Endometrial microvascular endothelial cells (primary cell): ENCODE measurements around the gene LAMC3. TPM values are rescaled to one million over a fixed set of nuclear protein-coding genes. Genes with fewer than 3 reads are reported as not detected.
"Not testable (repeated sequence)": the region's sequence is repeated elsewhere in the genome, so short reads cannot be mapped to it uniquely, and the experiment has no call there.

ENCODE experiments used
- in situ Hi-C: cut with HindIII; loops from 2 replicates; pipeline ENCODE4 v1.10.0; 2017; ENCODE audit warnings: low sequenced_read_pairs, low pct_unique_long_range_greater_than_20kb; ENCODE audit errors: inconsistent ontology term
- total RNA-seq: library from RNA; depleted of rRNA; stranded (reverse); fragments of >200 nt; gene quantifications from one replicate; pipeline ENCODE4 v1.2.3, GENCODE V29; 2015; ENCODE audit errors: inconsistent ontology term

The LAMC3 gene
- total RNA-seq, 1 donor from 2014 or later, result not detected

DNA sequence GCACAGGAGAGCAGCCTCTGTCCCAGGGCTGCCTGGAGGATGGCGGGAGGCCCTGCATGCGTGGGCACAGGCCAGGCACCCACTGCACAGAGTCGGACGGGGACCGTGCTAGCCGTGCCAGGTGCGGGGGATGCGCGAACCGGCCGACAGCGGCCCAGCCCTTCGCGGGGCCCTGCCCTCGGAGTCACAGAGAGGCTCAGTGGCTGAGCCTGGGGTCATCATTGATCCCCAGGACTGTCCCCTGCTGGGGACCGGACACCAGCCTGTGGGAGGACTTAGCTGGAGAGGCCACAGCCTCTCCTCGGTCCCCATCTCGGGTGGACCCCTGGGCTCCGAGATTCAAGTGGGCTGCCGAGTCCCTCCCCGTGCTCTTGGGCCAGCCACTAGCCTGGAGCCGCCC lies 19.1 kb upstream of the LAMC3 start:
- in situ Hi-C loops, result no loop called here

DNA sequence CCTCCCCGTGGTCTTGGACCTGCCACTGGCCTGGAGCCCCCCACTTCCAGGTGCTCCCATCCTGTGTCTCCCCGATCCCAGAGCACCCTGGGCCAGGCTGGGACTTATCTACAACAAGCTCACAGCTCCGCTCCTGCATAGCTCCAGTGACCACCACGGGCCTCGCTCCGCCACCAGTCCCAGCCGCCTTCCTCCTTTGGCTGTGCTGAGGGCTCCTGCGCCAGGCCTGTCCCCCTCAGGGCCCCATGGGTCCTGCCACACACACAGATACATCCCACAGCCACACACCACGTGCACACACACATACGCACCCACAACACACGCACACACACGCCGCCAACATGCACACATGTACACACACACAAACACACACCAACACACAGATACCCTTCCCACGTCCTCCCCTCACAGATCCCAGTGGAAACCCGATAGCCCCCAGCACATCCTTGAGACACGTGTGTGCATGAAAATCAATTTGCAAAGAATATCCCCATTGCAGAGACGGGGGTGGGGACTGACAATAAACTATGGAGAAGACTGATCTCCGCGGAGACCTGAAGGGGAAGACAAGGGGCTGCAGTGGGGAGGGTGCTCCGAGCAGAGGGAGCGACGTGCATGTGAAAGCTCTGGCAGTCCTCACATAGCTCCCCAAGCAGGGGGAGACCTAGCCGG lies 18.5 kb upstream of the LAMC3 start:
- in situ Hi-C loops, result no loop called here

DNA sequence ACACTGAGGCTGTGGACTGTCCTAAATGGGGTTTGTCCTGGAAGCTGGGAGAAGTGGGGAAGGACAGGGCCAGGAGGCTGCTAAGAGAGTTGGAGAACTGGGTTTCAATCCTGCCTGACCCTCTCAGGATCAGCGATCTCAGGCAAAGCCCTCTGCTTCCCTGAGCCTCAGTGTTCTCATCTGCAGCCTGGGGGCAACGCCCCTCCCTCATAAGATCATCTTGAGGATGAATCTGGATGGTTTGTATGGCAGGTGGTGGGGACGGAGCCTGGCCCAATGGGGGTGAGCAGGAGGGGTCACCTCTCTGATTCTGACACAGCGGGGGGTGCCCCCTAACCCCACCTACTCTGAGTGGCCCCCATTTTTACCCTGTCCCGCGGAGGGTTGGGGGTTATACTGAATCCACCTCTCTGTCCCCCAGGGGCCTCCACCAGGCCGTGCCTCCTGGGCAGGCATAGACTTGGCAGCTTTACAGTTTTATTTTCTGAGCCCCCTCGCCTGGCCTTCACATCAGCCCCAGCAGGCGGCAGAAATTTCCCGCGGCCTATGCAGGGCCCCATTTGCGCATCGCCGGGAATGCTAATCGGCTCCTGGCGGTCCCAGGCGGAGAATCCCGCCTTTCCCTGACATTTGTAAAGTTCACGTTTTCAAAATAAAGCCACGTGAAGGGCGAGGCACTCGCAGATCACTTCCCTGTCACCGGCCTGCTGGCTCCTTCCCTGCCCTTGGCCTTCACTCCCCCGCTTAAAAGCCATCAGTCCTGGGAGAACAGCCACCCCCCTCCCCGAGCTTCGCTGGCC lies 17.8 kb upstream of the LAMC3 start:
- in situ Hi-C loops, result no loop called here

DNA sequence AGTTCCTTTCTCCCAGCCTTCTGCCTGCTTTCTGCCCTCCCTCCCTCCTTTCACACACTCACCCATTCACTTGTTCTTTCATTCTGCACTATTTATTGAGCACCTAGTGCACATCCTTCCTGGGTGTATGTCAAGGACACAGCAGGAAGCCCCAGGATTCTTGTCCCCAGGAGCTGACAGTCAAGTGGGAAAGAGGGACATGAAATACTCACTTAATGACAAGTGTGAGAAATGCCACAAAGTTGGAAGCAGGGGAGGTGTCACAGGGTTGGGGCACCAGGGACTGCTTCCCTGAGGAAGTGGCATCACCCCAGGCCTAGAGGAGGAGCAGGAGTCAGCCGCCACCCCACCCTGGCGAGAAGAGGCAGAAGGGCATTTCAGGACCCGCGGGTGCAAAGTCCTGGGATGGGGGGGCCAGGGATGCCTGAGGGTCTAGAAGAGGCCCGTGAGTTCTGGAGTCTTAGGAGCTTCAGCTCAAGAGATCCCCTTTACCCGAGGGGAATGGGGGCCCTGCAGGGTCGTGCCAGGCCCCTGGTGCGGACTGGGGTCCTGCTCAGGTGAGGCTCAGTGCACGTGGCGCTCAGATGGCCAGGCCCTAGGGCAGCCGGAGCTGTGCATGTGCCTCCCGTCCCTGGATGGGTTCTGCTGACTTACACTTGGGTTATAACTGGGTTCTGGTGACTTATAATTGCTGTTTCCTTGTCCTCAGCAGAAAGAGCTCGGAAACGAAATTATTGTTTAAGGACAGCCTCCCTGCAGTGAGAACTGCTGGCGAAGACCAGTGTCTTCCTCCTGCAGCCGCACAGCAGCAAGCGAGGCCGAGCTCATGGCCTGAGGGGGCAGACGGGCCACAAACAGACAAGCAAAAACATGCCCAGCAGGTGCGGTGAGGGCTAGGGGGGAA lies 16.9 kb upstream of the LAMC3 start:
- in situ Hi-C loops, result no loop called here

DNA sequence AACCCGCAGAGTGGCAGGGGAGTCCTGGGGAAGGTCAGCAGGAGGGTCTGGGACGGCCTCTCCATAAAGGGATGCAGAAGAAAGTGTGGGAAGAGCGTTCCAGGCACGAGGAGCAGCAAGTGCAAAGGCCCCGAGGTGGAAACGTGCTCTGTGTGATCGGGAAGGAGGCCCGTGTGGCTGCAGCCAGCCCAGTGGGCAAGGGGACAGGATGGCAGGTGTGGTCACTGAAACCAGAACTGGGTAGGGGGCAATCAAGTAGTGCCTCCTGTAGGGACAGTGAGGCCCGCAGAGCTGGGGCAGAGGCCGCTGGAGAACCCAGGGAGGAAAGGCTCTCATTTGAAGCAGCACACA lies 16.3 kb upstream of the LAMC3 start:
- in situ Hi-C loops, result no loop called here

DNA sequence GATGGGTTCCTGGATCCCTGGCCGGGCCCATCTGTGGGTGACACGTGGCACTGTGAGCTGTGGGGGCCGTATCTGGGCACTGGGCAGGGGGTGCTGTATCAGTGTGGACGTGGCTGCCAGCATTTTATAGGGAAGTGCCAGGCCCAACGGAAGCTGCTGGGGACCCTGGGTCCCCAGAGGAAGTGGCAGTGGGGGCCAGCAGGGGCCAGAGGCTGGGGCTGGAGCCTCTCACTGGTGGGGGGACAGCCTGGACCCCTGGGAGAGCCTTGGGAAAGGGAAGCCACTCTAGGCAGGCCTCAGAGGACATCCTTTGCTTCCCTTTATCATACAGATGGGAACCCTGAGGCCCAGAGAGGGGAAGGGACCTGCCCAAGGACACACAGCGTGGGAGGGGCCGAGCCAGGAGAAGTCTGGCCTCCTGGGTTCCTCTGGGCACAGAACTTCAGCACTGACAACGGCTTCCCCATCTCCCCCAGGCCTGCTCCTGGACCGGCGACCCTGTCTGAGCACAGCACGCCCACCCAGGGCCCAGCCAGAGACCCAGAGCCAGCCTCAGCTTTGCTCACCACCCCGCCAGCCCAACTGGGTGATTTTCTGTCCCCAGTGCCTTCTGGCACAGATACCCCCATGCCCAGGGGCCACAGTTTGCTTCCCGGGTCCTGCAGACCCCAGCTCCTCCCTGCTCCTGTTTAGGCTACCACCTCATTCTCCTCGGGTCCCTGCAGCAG lies 15.5 kb upstream of the LAMC3 start:
- in situ Hi-C loops, result no loop called here

DNA sequence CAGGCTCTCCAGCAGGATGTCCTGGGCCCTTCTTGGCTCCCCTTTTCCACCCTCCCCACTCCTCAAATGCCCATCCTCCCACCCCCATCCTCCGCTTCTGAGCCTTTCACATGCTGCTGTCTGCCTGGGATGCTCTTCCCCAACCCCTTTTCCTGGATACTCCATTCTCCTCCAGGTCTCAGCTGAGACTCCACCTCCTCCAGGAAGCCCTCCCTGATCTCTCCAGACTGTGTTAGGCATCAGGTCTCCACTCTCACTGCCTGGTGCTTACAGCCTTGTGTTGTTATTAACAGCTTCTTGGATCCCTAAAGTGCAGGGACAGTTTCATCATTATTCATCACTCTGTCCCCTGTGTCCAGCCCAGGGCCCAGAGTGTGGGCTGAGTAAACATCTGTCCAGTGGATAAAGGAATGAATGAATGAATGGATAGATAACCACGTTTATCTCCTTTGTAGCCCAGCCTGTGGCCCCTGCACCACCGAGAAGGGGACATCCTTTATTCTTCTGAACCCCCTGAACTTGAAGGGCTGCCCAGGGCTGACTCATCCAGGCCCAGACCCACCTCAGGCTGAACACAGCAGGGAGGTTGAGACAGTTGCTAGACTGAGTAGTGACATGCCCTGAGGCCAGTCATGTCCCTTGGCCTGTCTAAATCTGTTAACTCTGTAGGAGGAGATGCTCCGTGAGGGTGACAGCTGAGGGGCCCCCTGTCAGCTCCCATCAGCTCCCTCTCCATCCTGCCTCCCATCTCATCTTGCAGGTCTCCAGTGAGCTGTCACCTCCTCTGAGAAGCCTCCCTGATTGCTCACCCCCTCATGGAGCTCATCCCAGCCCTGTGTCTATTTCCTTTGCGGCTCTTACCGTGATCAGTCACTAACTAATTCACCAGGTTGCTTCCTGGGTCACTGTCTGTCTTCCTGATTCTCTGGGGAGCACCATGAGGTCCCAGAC lies 14.6 kb upstream of the LAMC3 start:
- in situ Hi-C loops, result no loop called here

DNA sequence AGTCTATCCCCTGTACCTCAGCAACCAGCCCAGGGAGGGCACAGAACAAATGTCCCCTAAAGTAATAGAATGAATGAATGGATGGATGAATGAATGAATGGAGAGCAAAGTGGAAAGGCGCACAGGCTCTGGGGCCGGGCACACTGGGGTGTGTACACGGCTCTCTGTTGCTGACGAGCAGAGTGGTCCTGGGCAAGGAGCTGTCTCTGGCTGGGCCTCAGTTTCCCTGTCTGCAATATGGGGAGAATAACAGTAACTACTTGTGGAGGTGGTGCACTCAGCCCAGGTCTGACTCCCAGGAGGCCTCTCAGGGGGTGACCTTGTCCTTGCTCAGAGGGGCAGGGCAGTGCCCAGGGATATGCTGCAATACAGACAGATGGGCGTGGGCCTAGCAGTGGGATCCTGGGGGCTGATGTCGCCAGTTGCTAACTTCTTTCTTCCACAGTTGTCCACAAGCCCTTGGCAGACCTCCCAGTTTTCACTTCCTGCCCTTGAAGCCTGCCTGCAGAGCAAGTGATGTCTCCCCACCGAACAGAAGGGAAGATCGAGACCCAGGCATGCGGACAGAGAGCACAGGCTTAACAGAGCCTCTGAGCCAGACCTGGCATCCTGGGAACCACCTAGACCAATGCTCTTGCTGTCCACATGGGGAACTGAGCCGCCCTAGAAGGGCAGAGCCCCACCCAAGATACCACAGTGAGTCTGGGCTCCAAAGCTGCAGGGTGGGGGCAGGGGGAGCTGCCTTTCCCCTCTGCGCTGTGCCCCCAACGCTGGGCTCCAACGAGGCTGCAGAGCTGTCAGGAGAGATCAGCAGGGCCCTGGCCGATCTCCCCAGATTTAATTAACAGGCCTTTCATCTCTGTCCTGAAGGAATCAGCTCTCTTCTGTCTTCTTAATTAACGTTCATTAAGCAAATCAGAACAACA lies 13.6 kb upstream of the LAMC3 start:
- in situ Hi-C loops, result no loop called here

DNA sequence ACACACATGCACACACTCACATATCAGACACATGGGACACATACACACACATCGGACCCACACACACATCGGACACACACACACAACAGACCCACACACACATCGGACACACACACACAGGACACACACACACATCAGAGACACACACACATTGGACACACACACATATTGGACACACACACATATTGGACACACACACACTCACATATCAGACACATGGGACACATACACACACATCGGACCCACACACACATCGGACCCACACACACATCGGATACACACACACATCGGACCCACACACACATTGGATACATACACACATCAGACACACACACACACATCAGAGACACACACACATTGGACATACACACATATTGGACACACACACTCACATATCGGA lies 12.8 kb upstream of the LAMC3 start:
- in situ Hi-C loops, result no loop called here

DNA sequence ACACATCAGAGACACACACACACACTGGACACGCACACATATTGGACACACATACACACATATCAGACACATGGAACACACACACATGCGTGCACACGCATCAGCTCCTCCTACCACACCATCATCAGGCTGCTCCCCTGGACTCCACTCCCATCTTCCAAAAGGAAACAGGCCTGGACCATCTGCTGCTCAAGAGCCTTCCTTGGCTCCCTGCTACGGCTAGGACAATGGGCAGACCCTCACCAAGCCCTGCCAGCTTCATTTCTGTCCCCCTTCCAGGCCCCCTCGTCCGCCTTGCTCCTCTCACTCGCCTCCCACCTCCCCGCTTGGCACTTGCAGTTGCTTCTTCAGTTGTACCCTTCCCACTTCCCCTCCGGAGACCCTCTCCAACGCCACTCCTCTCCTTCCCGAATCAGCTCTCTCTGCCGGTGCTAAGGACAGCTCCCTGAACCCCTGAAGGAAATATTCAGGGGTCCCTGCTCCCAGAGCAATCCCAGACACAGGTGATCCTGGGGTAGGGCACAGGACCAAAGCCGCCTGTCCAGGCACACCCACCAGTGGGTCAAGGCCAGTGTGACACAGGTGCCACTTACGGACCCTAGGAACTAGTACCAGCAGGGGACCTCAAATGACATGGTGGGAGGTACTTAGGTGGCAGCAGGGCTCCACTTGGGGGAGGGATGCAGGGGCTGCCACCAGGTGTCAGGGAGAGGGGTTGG lies 12.1 kb upstream of the LAMC3 start:
- in situ Hi-C loops, result no loop called here

DNA sequence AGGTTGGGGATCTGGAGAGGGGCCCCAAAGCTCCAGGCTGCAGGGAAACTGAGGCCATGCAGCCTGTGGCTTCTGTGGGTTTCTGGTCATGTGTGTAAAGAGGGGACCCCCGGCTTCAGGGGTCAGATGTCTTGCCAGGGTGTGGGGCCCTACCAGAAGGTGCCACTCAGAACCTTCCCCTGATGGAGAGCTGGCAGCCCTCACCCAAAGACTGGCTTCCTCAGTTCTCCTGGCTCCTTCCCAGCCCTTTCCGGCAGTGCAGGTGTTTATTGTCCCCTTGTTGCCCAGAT lies 11.6 kb upstream of the LAMC3 start:
- in situ Hi-C loops, result no loop called here

DNA sequence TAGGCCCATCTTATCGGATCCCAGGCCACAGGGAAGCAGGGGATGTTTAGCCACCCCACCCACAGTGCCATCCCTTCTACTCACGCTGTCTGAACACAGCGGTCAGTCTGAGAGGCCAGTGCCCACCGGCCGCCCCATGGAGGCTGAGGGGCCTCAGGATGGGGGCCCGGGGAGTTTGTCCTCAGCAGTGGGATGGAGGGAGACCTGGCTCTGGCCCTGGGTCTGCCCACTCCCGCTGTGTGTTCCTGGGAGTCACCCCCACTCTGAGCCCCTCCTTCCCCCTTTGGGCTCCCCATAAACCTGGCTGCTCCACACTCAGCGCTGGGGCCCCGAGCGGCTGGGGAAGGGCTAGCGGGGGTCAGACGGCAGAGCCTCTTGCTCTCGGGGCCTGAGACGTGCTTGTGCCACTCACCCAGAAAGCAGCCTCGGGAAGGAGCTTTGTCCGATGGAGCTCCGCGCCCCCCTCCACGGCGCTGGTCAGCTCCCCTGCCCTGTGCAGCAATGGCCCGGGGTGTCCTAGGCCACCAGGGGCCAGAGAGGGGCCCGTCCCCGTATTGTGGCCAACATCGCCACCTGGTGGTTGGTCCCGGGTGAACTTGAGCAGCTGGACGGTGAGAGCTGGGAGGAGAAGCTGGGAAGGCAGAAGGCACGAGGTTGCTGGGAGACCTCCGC lies 10.9 kb upstream of the LAMC3 start:
- in situ Hi-C loops, result no loop called here

DNA sequence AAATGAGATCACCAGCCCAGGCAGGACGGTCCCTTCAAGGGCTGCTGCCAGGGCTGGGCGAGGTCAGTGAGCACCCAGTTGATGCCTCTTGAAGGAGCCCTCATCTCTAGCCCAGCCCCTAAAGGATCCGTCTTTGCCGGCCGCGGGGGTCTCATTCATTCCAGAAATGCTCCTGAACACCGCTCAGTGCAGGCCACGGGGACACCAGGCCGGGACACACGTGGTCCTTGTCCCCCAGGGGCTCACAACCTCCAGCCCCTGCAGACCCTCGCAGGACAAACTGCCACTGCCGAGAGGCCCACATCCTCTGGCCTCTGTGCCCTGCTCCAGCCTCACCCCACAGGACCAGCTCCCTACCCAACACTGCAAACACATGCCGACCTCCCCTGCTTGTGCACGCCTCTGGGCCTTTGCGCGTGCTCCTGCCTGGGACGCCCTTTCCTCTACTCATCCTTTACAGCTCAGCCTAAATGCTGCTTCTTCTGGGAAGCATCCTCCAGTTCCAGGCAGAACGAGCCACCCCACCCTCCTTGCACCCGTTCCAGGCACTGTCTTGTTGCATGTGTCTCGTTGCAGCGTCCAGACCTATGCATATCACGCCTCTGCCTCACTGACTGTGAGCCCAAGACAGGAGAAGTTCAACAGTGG lies 10.3 kb upstream of the LAMC3 start:
- in situ Hi-C loops, result no loop called here

DNA sequence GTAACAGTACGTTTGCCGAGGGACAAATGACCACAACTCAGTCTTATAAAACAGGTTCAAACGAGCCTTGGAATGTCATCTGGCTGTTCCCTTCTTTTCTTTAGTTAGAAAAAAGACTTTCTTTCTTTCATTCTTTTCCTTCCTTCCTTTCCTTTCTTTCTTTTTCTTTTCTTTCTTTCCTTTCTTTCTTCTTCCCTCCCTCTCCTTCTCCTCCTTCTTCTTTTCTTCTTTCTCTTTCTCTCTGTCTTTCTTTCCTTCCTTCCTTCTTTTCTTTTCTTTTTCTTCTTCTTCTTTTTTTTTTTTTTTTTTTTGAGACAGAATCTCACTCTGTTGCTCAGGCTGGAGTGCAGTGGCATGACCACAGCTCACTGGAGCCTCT lies 9.7 kb upstream of the LAMC3 start:
- in situ Hi-C loops, result no loop called here

DNA sequence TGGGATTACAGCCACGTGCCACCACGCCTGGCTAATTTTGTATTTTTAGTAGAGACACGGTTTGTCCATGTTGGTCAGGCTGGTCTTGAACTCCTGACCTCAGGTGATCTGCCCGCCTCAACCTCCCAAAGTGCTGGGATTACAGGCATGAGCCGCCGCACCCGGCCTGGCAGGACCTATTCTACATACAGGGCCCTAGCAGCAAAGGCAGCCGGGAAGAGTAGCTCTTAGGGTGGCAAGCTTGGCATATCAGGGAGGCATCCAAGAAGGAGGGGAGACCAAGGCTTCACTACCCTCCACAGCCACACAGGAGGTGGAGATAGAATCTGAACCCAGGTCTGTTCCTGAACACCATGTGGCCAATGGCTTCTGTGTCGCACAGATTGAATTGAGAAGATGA lies 8.4 kb upstream of the LAMC3 start:
- in situ Hi-C loops, result not testable (repeated sequence)

DNA sequence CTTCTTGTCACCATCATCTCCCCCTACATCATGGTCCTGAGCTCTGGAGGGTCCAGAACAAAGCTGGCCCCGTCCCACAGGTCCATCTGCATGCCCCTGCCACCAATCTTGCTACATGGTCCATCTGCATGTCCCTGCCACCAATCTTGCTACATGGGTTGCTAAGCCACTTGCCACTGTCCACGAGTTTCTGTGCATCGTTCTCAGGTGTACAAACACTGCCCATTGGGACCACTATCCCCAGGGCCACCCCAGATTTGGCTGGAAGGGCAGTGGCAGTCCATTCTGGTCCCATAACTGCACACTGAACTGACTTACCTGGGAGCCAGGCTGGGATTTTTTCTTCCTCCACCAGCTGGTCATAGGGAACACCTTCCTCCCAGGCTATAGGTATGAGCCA lies 8.0 kb upstream of the LAMC3 start:
- in situ Hi-C loops, result no loop called here
